ENCODE data around the gene CLIP2. TPM values are rescaled to one million over a fixed set of nuclear protein-coding genes. Genes with fewer than 3 reads are reported as not detected.
A peak's percentile ranks its signal among the peaks of the same experiment; 100 is the strongest.

Gene CLIP2
- total and polyA plus RNA-seq, 2 of the 8 experiments (the other 6 are each of a cell fraction or from before 2014, with no cell fraction given): 8.3 to 41.5 TPM

GRCh38 chr7:74449809-74450397, 160.7 kb downstream of the CLIP2 start (continued):
- TF ChIP-seq KDM1A (IDR thresholded peaks at IDR 0.05; ENCODE audit: borderline replicate concordance, low read length): peak; percentile 45; the same call in 1 of the 2 replicates
